CD14-positive monocyte (primary cell): ENCODE measurements around the gene EXOC4. TPM values are rescaled to one million over a fixed set of nuclear protein-coding genes. Genes with fewer than 3 reads are reported as not detected.

Source experiments
- DNase-seq, 3 donors: peaks; one replicate each; pipeline ENCODE4 v3.0.0-alpha.2; 2011 to 2022
- H2AFZ ChIP-seq: 2 replicates; pipeline ENCODE4 v1.6.0; 2012; ENCODE audit warnings: mild to moderate bottlenecking, low read depth, low read length, inconsistent platforms; ENCODE audit not compliant: insufficient read depth, poor library complexity, severe bottlenecking
- H3K27ac ChIP-seq, 2 donors: 1 replicate in 1 of 2; 2 replicates in 1 of 2; pipeline ENCODE4 v1.5.1; 2012 to 2013; ENCODE audit warnings: low read length in 2 of 2, control low read depth in 1 of 2, inconsistent platforms in 1 of 2, low read depth in 1 of 2, mild to moderate bottlenecking in 1 of 2
- H3K27me3 ChIP-seq, 2 donors: one replicate each; pipeline versions ENCODE4 v1.6.0 to v1.6.1; 2011 to 2013; ENCODE audit warnings: low read length in 2 of 2; ENCODE audit not compliant: control insufficient read depth in 2 of 2, insufficient read depth in 2 of 2
- H3K36me3 ChIP-seq, 2 donors: replicated peaks in 1 of 2; 1 replicate in 1 of 2; 2 replicates in 1 of 2; pipeline versions ENCODE4 v1.5.1 to v1.6.1; 2012 to 2013; ENCODE audit warnings: low read length in 2 of 2, control low read depth in 1 of 2, inconsistent platforms in 1 of 2, mild to moderate bottlenecking in 1 of 2; ENCODE audit not compliant: insufficient read depth in 2 of 2, control insufficient read depth in 1 of 2
- H3K4me1 ChIP-seq, 2 donors: 1 replicate in 1 of 2; 2 replicates in 1 of 2; pipeline versions ENCODE4 v1.5.1 to v1.6.1; 2012 to 2013; ENCODE audit warnings: low read length in 2 of 2, control low read depth in 1 of 2, inconsistent platforms in 1 of 2, mild to moderate bottlenecking in 1 of 2, moderate library complexity in 1 of 2; ENCODE audit not compliant: insufficient read depth in 2 of 2, control insufficient read depth in 1 of 2
- H3K4me2 ChIP-seq: replicated peaks from 2 replicates; pipeline ENCODE3; 2012; ENCODE audit warnings: low read length, moderate library complexity, mild to moderate bottlenecking; ENCODE audit not compliant: poor library complexity, severe bottlenecking; ENCODE audit errors: extremely low read depth
- H3K4me3 ChIP-seq, 3 experiments: fragments of 200-600 bp in 1 of 3; sonication (generic) in 1 of 3; replicated peaks in 1 of 3; 1 replicate in 2 of 3; 2 replicates in 1 of 3; pipeline ENCODE4 v1.5.1; 2011 to 2013; ENCODE audit warnings: low read length in 3 of 3, mild to moderate bottlenecking in 3 of 3, control low read depth in 2 of 3, low read depth in 2 of 3, inconsistent platforms in 1 of 3, moderate library complexity in 1 of 3
- H3K79me2 ChIP-seq: 2 replicates; pipeline ENCODE4 v1.6.0; 2012; ENCODE audit warnings: mild to moderate bottlenecking, control low read depth, inconsistent platforms, low read length, moderate library complexity; ENCODE audit not compliant: insufficient read depth
- H3K9ac ChIP-seq: 2 replicates; pipeline ENCODE4 v1.6.0; 2017; ENCODE audit warnings: low read length, mild to moderate bottlenecking; ENCODE audit not compliant: insufficient read depth, poor library complexity, severe bottlenecking
- H3K9me3 ChIP-seq, 2 donors: replicated peaks in 1 of 2; 1 replicate in 1 of 2; 2 replicates in 1 of 2; pipeline versions ENCODE4 v1.5.1 to v1.6.1; 2012 to 2013; ENCODE audit warnings: low read length in 2 of 2, control low read depth in 1 of 2; ENCODE audit not compliant: control insufficient read depth in 1 of 2, insufficient read depth in 1 of 2
- H4K20me1 ChIP-seq: 2 replicates; pipeline ENCODE4 v1.6.0; 2012; ENCODE audit warnings: mild to moderate bottlenecking, low read length, control low read depth, moderate library complexity; ENCODE audit not compliant: insufficient read depth
- H3K27ac Mint-ChIP-seq, 7 donors: one replicate each; pipeline ENCODE4 v1.8.0; 2020; ENCODE audit warnings: mild to moderate bottlenecking in 7 of 7, mixed read lengths in 7 of 7, moderate library complexity in 6 of 7, inconsistent platforms in 2 of 7
- H3K27me3 Mint-ChIP-seq, 3 donors: one replicate each; pipeline ENCODE4 v1.8.0; 2021 to 2022; ENCODE audit warnings: low read depth in 3 of 3, mild to moderate bottlenecking in 3 of 3, mixed read lengths in 3 of 3, moderate library complexity in 3 of 3, inconsistent platforms in 1 of 3
- H3K36me3 Mint-ChIP-seq, 2 donors: one replicate each; pipeline ENCODE4 v1.8.0; 2020; ENCODE audit warnings: mixed read lengths in 2 of 2, inconsistent platforms in 1 of 2, mild to moderate bottlenecking in 1 of 2
- H3K4me1 Mint-ChIP-seq: one replicate; pipeline ENCODE4 v1.8.0; 2020; ENCODE audit warnings: mild to moderate bottlenecking, mixed read lengths
- H3K4me3 Mint-ChIP-seq, 2 donors: one replicate each; pipeline ENCODE4 v1.8.0; 2020; ENCODE audit warnings: mild to moderate bottlenecking in 2 of 2, mixed read lengths in 2 of 2, moderate library complexity in 1 of 2
- H3K9me3 Mint-ChIP-seq, 7 donors: one replicate each; pipeline ENCODE4 v1.8.0; 2020 to 2022; ENCODE audit warnings: mixed read lengths in 7 of 7, mild to moderate bottlenecking in 6 of 7, moderate library complexity in 6 of 7, inconsistent platforms in 2 of 7
- CTCF ChIP-seq: fragments of 200-600 bp; IDR thresholded peaks from one replicate; pipeline ENCODE4 v1.8.0; 2022; ENCODE audit warnings: antibody characterized with exemption, mild to moderate bottlenecking
- WGBS: methylation state at CpG from one replicate; pipeline ENCODE4 v1.1.5; 2013; ENCODE audit warnings: missing lambda C conversion rate; ENCODE audit not compliant: insufficient coverage; 5-methylcytosine and 5-hydroxymethylcytosine counted together
- intact Hi-C, 2 donors: fragments of 100-400 bp; cut with micrococcal nuclease; formaldehyde crosslinking; loops; one replicate each; pipeline versions ENCODE4 v1.15.0 to v1.15.1; 2023
- polyA plus RNA-seq, 3 donors: library from polyadenylated mRNA; depleted of rRNA in 1 of 3; unstranded in 2 of 3; stranded (reverse) in 1 of 3; fragments of 300-500 nt in 2 of 3; fragments of >200 nt in 1 of 3; fragmentation: Illumina TruSeq in 2 of 3; gene quantifications; 1 replicate in 2 of 3; 2 replicates in 1 of 3; pipeline ENCODE4 v1.2.3, GENCODE V29; 2012 to 2021

EXOC4 gene
- polyA plus RNA-seq, 3 donors = 20.6 to 22.3 (median 22.3) TPM

- no peaks in the 10 kb centered on the region for H3K79me2 ChIP-seq
- 50% methylated on average over 2 of the region's 2 CpGs for WGBS
- intact Hi-C loops = no loop called here
Measured at GRCh38 chr7:133794479-133794878, 541.6 kb downstream of the EXOC4 start.

GRCh38 chr7:133795068-133795665, 542.3 kb downstream of the EXOC4 start:
- Mint-ChIP-seq H3K4me1 (peaks cover 5% of the 10 kb centered on the region), H3K36me3 (peaks cover 0 to 3% of the 10 kb centered on the region in 2 donors), H3K27ac (no peak overlapping the region), H3K4me3 (no peak overlapping the region), H3K9me3 (no peaks in the 10 kb centered on the region), H3K27me3 (no peaks in the 10 kb centered on the region)
- Histone ChIP-seq H2AFZ (no peak overlapping the region), H3K27me3 (no peaks in the 10 kb centered on the region), H3K4me1 (no peaks in the 10 kb centered on the region), H3K4me2 (no peak overlapping the region), H3K4me3 (no peak overlapping the region), H3K79me2 (no peaks in the 10 kb centered on the region), H3K36me3 (no peaks in the 10 kb centered on the region), H3K9me3 (no peaks in the 10 kb centered on the region), H3K9ac (no peak overlapping the region), H3K27ac (no peak overlapping the region), H4K20me1 (no peaks in the 10 kb centered on the region)
- TF ChIP-seq CTCF = no peak
- 100% methylated on average over 1 of the region's 2 CpGs for WGBS
- no peak for DNase-seq
- intact Hi-C loops = no loop called here

More at GRCh38 chr7:133794479-133794878, 541.6 kb downstream of the EXOC4 start:
- Mint-ChIP-seq H3K9me3 (no peaks in the 10 kb centered on the region), H3K27me3 (no peaks in the 10 kb centered on the region), H3K4me1 (peaks cover 5% of the 10 kb centered on the region), H3K27ac (no peak overlapping the region), H3K4me3 (no peak overlapping the region), H3K36me3 (peaks cover 0 to 3% of the 10 kb centered on the region in 2 donors)
- Histone ChIP-seq H3K4me1 (no peaks in the 10 kb centered on the region), H3K4me2 (no peak overlapping the region), H3K36me3 (no peaks in the 10 kb centered on the region), H3K9me3 (no peaks in the 10 kb centered on the region), H4K20me1 (no peaks in the 10 kb centered on the region), H2AFZ (no peak overlapping the region), H3K27ac (no peak overlapping the region), H3K27me3 (no peaks in the 10 kb centered on the region), H3K4me3 (no peak overlapping the region), H3K9ac (no peak overlapping the region)
- no peak for TF ChIP-seq CTCF
- no peak for DNase-seq
